HEK293T (cell line): ENCODE measurements around the gene CLCNKB.

Source experiments
- CTCF ChIA-PET: fragments of 350-600 bp; formaldehyde crosslinking; extraction: SDS; loops from one replicate; lab custom pipeline; 2021; ENCODE audit warnings: antibody characterized with exemption, inconsistent platforms; lab: Yijun Ruan, JAX
- POLR2A ChIA-PET: fragments of 350-600 bp; formaldehyde crosslinking; extraction: SDS; loops from one replicate; lab custom pipeline; 2020; ENCODE audit warnings: antibody characterized with exemption, inconsistent platforms; lab: Yijun Ruan, JAX
- DNase-seq: peaks from one replicate; pipeline ENCODE4 v3.0.0; 2012; ENCODE audit warnings: mixed read lengths; ENCODE audit errors: extremely low spot score
- ARNT ChIP-seq: fragments of 450-650 bp; IDR thresholded peaks from 2 replicates; pipeline ENCODE4 v1.6.1; 2017; ENCODE audit warnings: mild to moderate bottlenecking
- BHLHE40 ChIP-seq: fragments of 450-650 bp; IDR thresholded peaks from 2 replicates; pipeline ENCODE4 v1.6.1; 2016; ENCODE audit warnings: mild to moderate bottlenecking, moderate library complexity, borderline replicate concordance
- CTBP1 ChIP-seq: fragments of 450-650 bp; IDR thresholded peaks from 2 replicates; pipeline ENCODE4 v1.6.1; 2016; ENCODE audit warnings: borderline replicate concordance
- ELF4 ChIP-seq: fragments of 450-650 bp; IDR thresholded peaks from 2 replicates; pipeline ENCODE4 v1.6.1; 2017; ENCODE audit warnings: antibody characterized with exemption
- FOXA1 ChIP-seq: fragments of 450-650 bp; IDR thresholded peaks from 2 replicates; pipeline ENCODE4 v1.6.1; 2016; ENCODE audit warnings: mild to moderate bottlenecking
- FOXK2 ChIP-seq: fragments of 450-650 bp; IDR thresholded peaks from 2 replicates; pipeline ENCODE4 v1.6.1; 2016; ENCODE audit warnings: mild to moderate bottlenecking
- FOXM1 ChIP-seq: fragments of 450-650 bp; IDR thresholded peaks from 2 replicates; pipeline ENCODE4 v1.6.1; 2017; ENCODE audit warnings: mild to moderate bottlenecking, borderline replicate concordance
- HDGF ChIP-seq: fragments of 450-650 bp; IDR thresholded peaks from 2 replicates; pipeline ENCODE4 v1.6.1; 2017; ENCODE audit warnings: antibody characterized with exemption, borderline replicate concordance
- L3MBTL2 ChIP-seq: fragments of 450-650 bp; conservative IDR thresholded peaks from 2 replicates; pipeline ENCODE4 v1.6.1; 2016; ENCODE audit warnings: mild to moderate bottlenecking
- LEF1 ChIP-seq: fragments of 450-650 bp; IDR thresholded peaks from 2 replicates; pipeline ENCODE4 v1.6.1; 2017; ENCODE audit warnings: mild to moderate bottlenecking, borderline replicate concordance
- NFRKB ChIP-seq: fragments of 450-650 bp; IDR thresholded peaks from 2 replicates; pipeline ENCODE4 v1.6.1; 2016; ENCODE audit warnings: mild to moderate bottlenecking, moderate library complexity
- PKNOX1 ChIP-seq: fragments of 450-650 bp; IDR thresholded peaks from 2 replicates; pipeline ENCODE4 v1.6.1; 2016
- SP1 ChIP-seq: fragments of 450-650 bp; IDR thresholded peaks from 2 replicates; pipeline ENCODE4 v1.6.1; 2017
- SUZ12 ChIP-seq: fragments of 450-650 bp; IDR thresholded peaks from 2 replicates; pipeline ENCODE4 v1.6.1; 2016; ENCODE audit warnings: mild to moderate bottlenecking
- TARDBP ChIP-seq: fragments of 450-650 bp; IDR thresholded peaks from 2 replicates; pipeline ENCODE4 v1.6.1; 2016
- ZNF384 ChIP-seq: fragments of 450-650 bp; IDR thresholded peaks from 2 replicates; pipeline ENCODE4 v1.6.1; 2016

CLCNKB gene

GRCh38 chr1:16071614-16072013 lies 28.0 kb downstream of the CLCNKB start:
- POLR2A ChIA-PET: no interaction called here
- CTCF ChIA-PET: interaction anchor here (0.6 to 2.0 kb wide), 3 partner anchors 11 to 171 kb away, joined by 3 to 8 read pairs (median 6); no protein-coding TSS in a partner anchor
- TF ChIP-seq SUZ12 (no peak), ELF4 (no peak), FOXK2 (no peak), LEF1 (no peak), CTBP1 (no peak), HDGF (no peak), BHLHE40 (no peak)
- no peak for DNase-seq

- TF ChIP-seq L3MBTL2 (no peak), HDGF (no peak), ARNT (no peak), CTBP1 (no peak), TARDBP (no peak), ELF4 (no peak), FOXM1 (no peak), SUZ12 (no peak), BHLHE40 (no peak), LEF1 (no peak), ZNF384 (no peak), SP1 (no peak), NFRKB (no peak)
- ChIA-PET POLR2A (interaction anchor here (1.0 kb wide), 1 partner anchor 165 kb away, joined by 3 read pairs; the partner anchor contains the start of gene CPLANE2), CTCF (interaction anchor here (0.6 to 2.0 kb wide), 3 partner anchors 10 to 171 kb away, joined by 3 to 8 read pairs (median 6); no protein-coding TSS in a partner anchor)
- no peak for DNase-seq
Measured at GRCh38 chr1:16072095-16072494, 28.5 kb downstream of the CLCNKB start.

- POLR2A ChIA-PET: interaction anchor here (1.0 kb wide), 2 partner anchors 69 to 164 kb away, joined by 3 read pairs; partner anchors contain the start of gene CPLANE2
- peak; percentile 24 for DNase-seq
- no peak for TF ChIP-seq BHLHE40
- no peak for TF ChIP-seq NFRKB
- no peak for TF ChIP-seq FOXK2
- TF ChIP-seq SUZ12: no peak
- TF ChIP-seq SP1: no peak
- TF ChIP-seq ZNF384: no peak
- no peak for TF ChIP-seq FOXM1
- TF ChIP-seq LEF1: no peak
- no peak for TF ChIP-seq ARNT
- TF ChIP-seq FOXA1: no peak
- TF ChIP-seq CTBP1: no peak
- no peak; the same call in 1 of the 2 replicates for TF ChIP-seq L3MBTL2
- CTCF ChIA-PET: interaction anchor here (0.6 to 2.0 kb wide), 10 partner anchors 9 to 315 kb away, joined by 3 to 6 read pairs (median 4); no protein-coding TSS in a partner anchor
Measured at GRCh38 chr1:16072616-16073484, 29.3 kb downstream of the CLCNKB start.

GRCh38 chr1:16073490-16074119 lies 30.0 kb downstream of the CLCNKB start, which contains the start of gene FAM131C:
TSS of gene FAM131C (minus strand) at chr1:16073651. CDS start at chr1:16073442, 209 bp downstream.
- ChIA-PET POLR2A (interaction anchor here (0.6 to 1.0 kb wide), 3 partner anchors 9 to 100 kb away, joined by 3 read pairs; no protein-coding TSS in a partner anchor), CTCF (interaction anchor here (0.6 to 2.0 kb wide), 11 partner anchors 9 to 315 kb away, joined by 3 to 6 read pairs (median 4); no protein-coding TSS in a partner anchor)
- TF ChIP-seq PKNOX1 (no peak), FOXM1 (0 out of 2 replicates have a peak, but pooled peaks have one; percentile 32), ARNT (0 out of 2 replicates have a peak, but pooled peaks have one; percentile 32), FOXA1 (no peak), LEF1 (no peak)
- DNase-seq: peak; percentile 79

- CTCF ChIA-PET: interaction anchor here (0.6 to 1.2 kb wide), 3 partner anchors 12 to 197 kb away, joined by 3 to 4 read pairs (median 3); no protein-coding TSS in a partner anchor
- POLR2A ChIA-PET: interaction anchor here (0.9 kb wide), 1 partner anchor 8 kb away, joined by 3 read pairs; no protein-coding TSS in a partner anchor
- DNase-seq: no peak
- no peak for TF ChIP-seq PKNOX1
- no peak for TF ChIP-seq FOXA1
- TF ChIP-seq SP1: no peak
- TF ChIP-seq L3MBTL2: no peak
- no peak for TF ChIP-seq SUZ12
- TF ChIP-seq BHLHE40: no peak
- TF ChIP-seq CTBP1: no peak
- TF ChIP-seq LEF1: no peak
- no peak for TF ChIP-seq FOXM1
- TF ChIP-seq NFRKB: no peak
- TF ChIP-seq HDGF: no peak
Measured at GRCh38 chr1:16074217-16074616, 30.6 kb downstream of the CLCNKB start.

GRCh38 chr1:16075337-16076030 lies 31.9 kb downstream of the CLCNKB start:
- no peak for DNase-seq
- TF ChIP-seq L3MBTL2 (no peak), NFRKB (no peak), HDGF (no peak), ELF4 (no peak), CTBP1 (no peak), PKNOX1 (no peak), TARDBP (no peak), FOXA1 (no peak), SUZ12 (no peak), SP1 (no peak), BHLHE40 (no peak)
- ChIA-PET CTCF (interaction anchor here (0.7 kb wide), 1 partner anchor 316 kb away, joined by 7 read pairs; no protein-coding TSS in a partner anchor), POLR2A (no interaction called here)
